Naive thymus-derived CD4-positive, alpha-beta T cell (primary cell): ENCODE data around the gene ASPG. TPM values are rescaled to one million over a fixed set of nuclear protein-coding genes. Genes with fewer than 3 reads are reported as not detected.
A peak's percentile ranks its signal among the peaks of the same experiment; 100 is the strongest.

Experiments
- ATAC-seq: fragments of 150-1000 bp; cut with Tn5 transposase; 2 replicates; pipeline ENCODE4 v1.10.0; 2021; ENCODE audit warnings: mild to moderate bottlenecking, moderate library complexity
- CTCF ChIA-PET: fragments of 350-600 bp; sonication (Branson Sonifier 250); formaldehyde crosslinking; loops from one replicate; lab custom pipeline; 2021; ENCODE audit warnings: antibody characterized with exemption; lab: Charles Lee
- POLR2A ChIA-PET: fragments of 350-600 bp; sonication (Branson Sonifier 250); formaldehyde crosslinking; loops from one replicate; lab custom pipeline; 2021; ENCODE audit warnings: antibody characterized with exemption, inconsistent platforms; lab: Charles Lee
- DNase-seq, 9 donors: peaks; one replicate each; pipeline versions ENCODE4 v3.0.0 to v3.0.0-alpha.2; 2020 to 2022; ENCODE audit warnings: mixed read lengths in 1 of 9
- H3K27ac ChIP-seq: one replicate; pipeline ENCODE4 v1.7.0; 2013; ENCODE audit warnings: mild to moderate bottlenecking, low read depth, low read length, moderate library complexity
- H3K27me3 ChIP-seq, 2 donors: one replicate each; pipeline ENCODE4 v1.7.0; 2013; ENCODE audit warnings: low read length in 2 of 2, mild to moderate bottlenecking in 2 of 2, moderate library complexity in 2 of 2; ENCODE audit not compliant: control insufficient read depth in 2 of 2, insufficient read depth in 2 of 2
- H3K36me3 ChIP-seq, 3 experiments: 1 replicate in 2 of 3; 2 replicates in 1 of 3; pipeline ENCODE4 v1.7.0; 2013; ENCODE audit warnings: low read length in 3 of 3, mild to moderate bottlenecking in 3 of 3, moderate library complexity in 1 of 3; ENCODE audit not compliant: insufficient read depth in 3 of 3, control insufficient read depth in 2 of 3
- H3K4me1 ChIP-seq, 2 donors: one replicate each; pipeline ENCODE4 v1.7.0; 2013; ENCODE audit warnings: low read length in 2 of 2, mild to moderate bottlenecking in 2 of 2, moderate library complexity in 1 of 2; ENCODE audit not compliant: control insufficient read depth in 2 of 2, insufficient read depth in 2 of 2
- H3K4me3 ChIP-seq: 2 replicates; pipeline ENCODE4 v1.7.0; 2013; ENCODE audit warnings: mild to moderate bottlenecking, low read length
- H3K9me3 ChIP-seq, 3 experiments: 1 replicate in 2 of 3; 2 replicates in 1 of 3; pipeline ENCODE4 v1.7.0; 2013; ENCODE audit warnings: low read length in 3 of 3; ENCODE audit not compliant: control insufficient read depth in 2 of 3
- H3K27ac Mint-ChIP-seq, 9 donors: one replicate each; pipeline ENCODE4 v1.8.0; 2020 to 2022; ENCODE audit warnings: mixed read lengths in 9 of 9, mild to moderate bottlenecking in 8 of 9, moderate library complexity in 5 of 9, inconsistent platforms in 2 of 9
- H3K27me3 Mint-ChIP-seq, 5 donors: one replicate each; pipeline ENCODE4 v1.8.0; 2021 to 2022; ENCODE audit warnings: mixed read lengths in 5 of 5, mild to moderate bottlenecking in 1 of 5
- H3K36me3 Mint-ChIP-seq, 5 donors: one replicate each; pipeline ENCODE4 v1.8.0; 2020 to 2022; ENCODE audit warnings: mixed read lengths in 5 of 5, mild to moderate bottlenecking in 3 of 5, inconsistent platforms in 1 of 5
- H3K4me1 Mint-ChIP-seq, 7 donors: one replicate each; pipeline ENCODE4 v1.8.0; 2020 to 2022; ENCODE audit warnings: mixed read lengths in 7 of 7, mild to moderate bottlenecking in 3 of 7, inconsistent platforms in 1 of 7
- H3K4me3 Mint-ChIP-seq, 10 donors: one replicate each; pipeline ENCODE4 v1.8.0; 2020 to 2022; ENCODE audit warnings: mild to moderate bottlenecking in 10 of 10, mixed read lengths in 10 of 10, moderate library complexity in 6 of 10, inconsistent platforms in 2 of 10
- H3K9me3 Mint-ChIP-seq, 11 donors: one replicate each; pipeline ENCODE4 v1.8.0; 2020 to 2022; ENCODE audit warnings: mixed read lengths in 11 of 11, mild to moderate bottlenecking in 4 of 11, inconsistent platforms in 1 of 11, moderate library complexity in 1 of 11
- intact Hi-C, 2 donors: fragments of 100-400 bp; cut with micrococcal nuclease; formaldehyde crosslinking; loops; one replicate each; pipeline ENCODE4 v1.15.1; 2023
- polyA plus RNA-seq, 2 donors: library from polyadenylated mRNA; unstranded; fragments of 300-500 nt; fragmentation: Illumina TruSeq; gene quantifications; one replicate each; pipeline ENCODE4 v1.2.3, GENCODE V29; 2021
- total RNA-seq, 6 experiments: library from RNA in 5 of 6; stranded (reverse) in 5 of 6; gene quantifications; 1 replicate in 5 of 6; 2 replicates in 1 of 6; pipeline ENCODE4 v1.2.3 and lab custom pipeline; 2021 to 2026

The ASPG gene
- total and polyA plus RNA-seq, 7 experiments from 2014 or later = 0.11 to 0.38 TPM; not detected in 5

GRCh38 chr14:104086661-104087461, 1.4 kb downstream of the ASPG start:
- no peaks in the 10 kb centered on the region for H3K4me1 ChIP-seq
- no peak for ATAC-seq
- Mint-ChIP-seq H3K9me3 (no peaks in the 10 kb centered on the region), H3K4me1 (peaks cover 0 to 8% (median 0%) of the 10 kb centered on the region in 7 donors), H3K27me3 (peaks cover 7 to 25% (median 12%) of the 10 kb centered on the region in 5 donors), H3K27ac (no peak overlapping the region), H3K4me3 (peak overlapping the region in 4 of 10 donors; percentile 25 to 51 (median 28)), H3K36me3 (no peaks in the 10 kb centered on the region)
- ChIA-PET POLR2A (no interaction called here), CTCF (no interaction called here)
- peak in 1 of 9 donors; percentile 16 for DNase-seq
- H3K27me3 ChIP-seq = no peaks in the 10 kb centered on the region
- no peaks in the 10 kb centered on the region for H3K9me3 ChIP-seq
- no peak overlapping the region for H3K4me3 ChIP-seq
- no peak overlapping the region for H3K27ac ChIP-seq
- intact Hi-C loops = no loop called here
- H3K36me3 ChIP-seq = no peaks in the 10 kb centered on the region

DNA sequence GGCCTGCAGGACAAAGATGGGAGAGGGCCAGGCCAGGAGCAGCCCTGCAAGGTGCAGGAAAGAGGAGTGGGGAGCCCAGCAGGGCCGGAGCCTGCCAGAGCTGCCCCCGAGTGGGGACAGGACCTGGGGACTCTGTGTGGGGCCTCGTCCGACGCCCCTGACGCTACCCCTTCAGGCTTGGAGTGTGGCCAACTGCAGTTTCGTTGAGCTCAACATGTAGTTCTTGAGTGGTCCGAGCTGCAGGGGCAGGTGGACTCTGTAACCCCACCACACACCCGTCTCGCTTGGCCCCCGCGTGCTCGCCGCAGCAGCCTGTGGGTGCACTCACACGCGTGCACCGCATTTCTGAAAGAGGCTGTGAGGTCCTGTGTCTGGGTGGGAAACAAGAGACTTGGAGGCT, 2.0 kb downstream of the ASPG start:
- H3K36me3 ChIP-seq = no peaks in the 10 kb centered on the region
- Mint-ChIP-seq H3K27ac (peak overlapping the region in 1 of 9 donors; percentile 14), H3K36me3 (no peaks in the 10 kb centered on the region), H3K27me3 (peaks cover 7 to 25% (median 12%) of the 10 kb centered on the region in 5 donors), H3K4me3 (no peak overlapping the region), H3K4me1 (peaks cover 0 to 8% (median 0%) of the 10 kb centered on the region in 7 donors), H3K9me3 (no peaks in the 10 kb centered on the region)
- POLR2A ChIA-PET = no interaction called here
- no peaks in the 10 kb centered on the region for H3K27me3 ChIP-seq
- DNase-seq (no peak), ATAC-seq (no peak)
- no peak overlapping the region for H3K27ac ChIP-seq
- intact Hi-C loops = no loop called here
- no peak overlapping the region for H3K4me3 ChIP-seq
- H3K9me3 ChIP-seq = no peaks in the 10 kb centered on the region
- no peaks in the 10 kb centered on the region for H3K4me1 ChIP-seq
- CTCF ChIA-PET = no interaction called here

- no peak overlapping the region for H3K4me3 ChIP-seq
- H3K27me3 ChIP-seq = no peaks in the 10 kb centered on the region
- H3K4me1 Mint-ChIP-seq = peaks cover 0 to 8% (median 0%) of the 10 kb centered on the region in 7 donors
- peaks cover 6 to 18% (median 12%) of the 10 kb centered on the region in 5 donors for H3K27me3 Mint-ChIP-seq
- ChIA-PET CTCF (no interaction called here), POLR2A (no interaction called here)
- DNase-seq = peak in 1 of 9 donors; percentile 16
- intact Hi-C loops = no loop called here
- H3K27ac Mint-ChIP-seq = no peak overlapping the region
- H3K36me3 Mint-ChIP-seq = no peaks in the 10 kb centered on the region
- ATAC-seq = no peak
- no peaks in the 10 kb centered on the region for H3K36me3 ChIP-seq
- H3K4me3 Mint-ChIP-seq = peak overlapping the region in 1 of 10 donors; percentile 45
- H3K4me1 ChIP-seq = no peaks in the 10 kb centered on the region
- no peaks in the 10 kb centered on the region for H3K9me3 ChIP-seq
- H3K9me3 Mint-ChIP-seq = no peaks in the 10 kb centered on the region
- H3K27ac ChIP-seq = no peak overlapping the region
Observed at GRCh38 chr14:104087981-104088850, 2.7 kb downstream of the ASPG start.

GRCh38 chr14:104090071-104090748, 4.7 kb downstream of the ASPG start:
- ChIA-PET POLR2A (no interaction called here), CTCF (no interaction called here)
- no peaks in the 10 kb centered on the region for H3K36me3 ChIP-seq
- intact Hi-C loops = loop anchor here in 1 of 2 donors (5.0 kb wide), 1 partner anchor 472 kb away; no protein-coding TSS in a partner anchor
- peak overlapping the region in 1 of 9 donors; percentile 27 for H3K27ac Mint-ChIP-seq
- no peak overlapping the region for H3K27ac ChIP-seq
- no peaks in the 10 kb centered on the region for H3K27me3 ChIP-seq
- DNase-seq = no peak
- H3K36me3 Mint-ChIP-seq = no peaks in the 10 kb centered on the region
- H3K9me3 ChIP-seq = no peaks in the 10 kb centered on the region
- peaks cover 0 to 8% (median 6%) of the 10 kb centered on the region in 5 donors for H3K27me3 Mint-ChIP-seq
- H3K4me3 ChIP-seq = no peak overlapping the region
- peaks cover 0 to 6% (median 3%) of the 10 kb centered on the region in 7 donors for H3K4me1 Mint-ChIP-seq
- no peak for ATAC-seq
- peaks cover 0 to 7% of the 10 kb centered on the region in 2 donors for H3K4me1 ChIP-seq
- no peaks in the 10 kb centered on the region for H3K9me3 Mint-ChIP-seq
- no peak overlapping the region for H3K4me3 Mint-ChIP-seq

DNA sequence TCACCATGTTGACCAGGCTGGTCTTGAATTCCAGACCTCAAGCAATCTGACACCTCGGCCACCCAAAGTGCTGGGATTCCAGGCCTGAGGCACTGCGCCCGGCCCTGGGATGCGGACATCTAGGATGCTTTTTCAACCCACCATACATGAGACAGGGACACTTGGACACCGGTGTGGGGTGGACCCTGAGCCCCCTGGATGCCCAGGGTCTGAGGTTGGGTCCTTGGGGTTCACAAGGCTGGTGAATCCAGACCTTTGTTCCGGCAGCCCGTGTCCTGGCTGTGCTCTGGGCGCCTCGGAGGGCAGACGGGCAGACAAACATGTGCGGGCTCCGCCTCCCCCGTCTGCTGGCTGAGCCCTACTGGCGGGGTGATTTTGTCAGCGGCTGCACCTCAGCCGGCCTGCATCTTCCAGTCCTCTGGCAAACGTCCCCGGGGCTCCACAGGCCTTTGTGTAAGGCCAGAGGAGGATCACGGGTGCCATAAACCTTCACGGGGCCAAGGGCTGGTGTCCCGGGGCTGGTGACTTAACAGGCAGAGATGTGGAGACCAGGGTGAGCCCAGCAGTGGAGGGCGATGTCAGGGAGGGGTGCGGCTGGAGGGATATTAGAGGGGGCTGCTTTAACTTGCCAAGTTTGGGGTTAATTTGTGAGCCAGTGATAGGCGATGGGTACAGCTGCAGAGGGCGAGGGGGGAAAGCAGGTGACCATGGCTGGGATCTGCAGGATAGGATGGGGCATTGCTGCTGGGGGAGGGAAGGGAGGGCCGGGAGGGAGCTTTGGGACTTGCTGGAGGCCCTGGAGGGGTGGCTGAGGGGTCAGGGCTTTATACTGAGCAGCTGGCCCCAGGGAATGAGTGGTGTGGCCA, 5.8 kb downstream of the ASPG start:
- H3K4me1 Mint-ChIP-seq = peaks cover 0 to 6% (median 3%) of the 10 kb centered on the region in 7 donors
- ATAC-seq (no peak), DNase-seq (no peak)
- H3K9me3 Mint-ChIP-seq = no peaks in the 10 kb centered on the region
- intact Hi-C loops = loop anchor here in 1 of 2 donors (5.0 kb wide), 1 partner anchor 471 kb away; no protein-coding TSS in a partner anchor
- Histone ChIP-seq H3K4me3 (no peak overlapping the region), H3K27ac (no peak overlapping the region), H3K27me3 (no peaks in the 10 kb centered on the region), H3K9me3 (no peaks in the 10 kb centered on the region), H3K36me3 (no peaks in the 10 kb centered on the region), H3K4me1 (peaks cover 0 to 7% of the 10 kb centered on the region in 2 donors)
- no peaks in the 10 kb centered on the region for H3K36me3 Mint-ChIP-seq
- H3K27ac Mint-ChIP-seq = no peak overlapping the region
- H3K27me3 Mint-ChIP-seq = peaks cover 0 to 8% (median 6%) of the 10 kb centered on the region in 5 donors
- CTCF ChIA-PET = interaction anchor here (0.6 kb wide), 1 partner anchor 1526 kb away, joined by 6 read pairs; no protein-coding TSS in a partner anchor
- POLR2A ChIA-PET = no interaction called here
- no peak overlapping the region for H3K4me3 Mint-ChIP-seq
